GM18517 (cell line): Measurements from ENCODE around the gene COL26A1.
"Not testable (repeated sequence)": the region's sequence is repeated elsewhere in the genome, so short reads cannot be mapped to it uniquely, and the experiment has no call there.

ENCODE experiments used
- ATAC-seq: cut with Tn5 transposase; IDR thresholded peaks from one replicate; pipeline ENCODE4 v1.9.1; 2021; ENCODE audit warnings: mild to moderate bottlenecking, moderate library complexity; ENCODE audit not compliant: unreplicated experiment

The COL26A1 gene

DNA sequence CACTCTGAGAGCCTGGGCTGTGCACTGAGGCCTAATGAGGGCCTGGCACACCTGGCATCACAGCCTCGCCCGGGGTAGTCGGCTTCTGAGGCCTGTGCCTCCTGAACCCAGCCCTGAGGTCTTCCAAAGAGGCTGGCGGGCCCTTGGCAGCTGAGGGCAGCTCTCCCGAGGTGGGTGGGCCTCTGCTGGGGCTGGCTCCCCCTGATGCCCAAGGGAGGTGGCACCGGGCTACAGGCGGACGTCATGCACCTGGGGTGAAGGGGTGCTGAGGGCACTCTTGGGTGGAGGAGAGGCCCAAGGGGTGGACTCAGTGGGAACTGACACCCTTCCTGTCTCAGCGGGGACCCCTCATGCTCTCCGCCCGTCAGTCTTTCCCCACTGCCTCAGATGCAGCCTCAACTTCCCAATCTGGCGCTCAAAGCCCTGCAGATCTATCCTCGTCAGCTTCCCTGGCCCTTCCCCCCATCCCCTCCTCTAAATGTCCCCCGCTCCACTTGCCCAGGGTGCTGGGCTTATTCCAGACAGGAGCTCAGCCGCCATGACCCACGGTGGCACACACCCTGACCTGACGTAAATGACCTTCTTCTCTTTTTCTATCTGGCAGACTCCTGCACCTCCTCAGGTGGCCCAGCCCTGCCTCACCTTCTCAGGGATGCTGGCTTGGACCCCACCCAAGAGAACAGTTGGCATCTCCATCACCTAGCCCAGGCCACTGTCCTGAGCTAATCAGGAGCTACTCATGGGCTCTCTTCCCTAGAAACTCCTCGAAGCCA is 228.2 kb downstream of the COL26A1 start:
- no peak for ATAC-seq

DNA sequence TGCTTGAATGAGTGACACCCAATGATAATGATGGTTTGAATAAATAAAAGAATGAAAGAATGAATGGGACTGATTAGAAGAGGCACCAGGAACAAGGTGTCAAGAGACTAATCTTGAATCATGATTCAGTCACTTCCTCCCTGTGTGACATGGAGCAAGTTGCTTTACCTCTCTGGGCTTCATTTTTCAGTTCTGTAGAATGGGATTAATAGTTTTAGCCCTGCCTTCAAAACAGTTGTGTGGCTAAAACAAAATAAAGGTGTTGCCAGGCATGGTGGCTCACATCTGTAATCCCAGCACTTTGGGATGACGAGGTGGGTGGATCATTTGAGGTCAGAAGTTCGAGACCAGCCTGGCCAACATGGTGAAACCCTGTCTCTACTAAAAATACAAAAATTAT is 228.8 kb downstream of the COL26A1 start:
- no peak for ATAC-seq

DNA sequence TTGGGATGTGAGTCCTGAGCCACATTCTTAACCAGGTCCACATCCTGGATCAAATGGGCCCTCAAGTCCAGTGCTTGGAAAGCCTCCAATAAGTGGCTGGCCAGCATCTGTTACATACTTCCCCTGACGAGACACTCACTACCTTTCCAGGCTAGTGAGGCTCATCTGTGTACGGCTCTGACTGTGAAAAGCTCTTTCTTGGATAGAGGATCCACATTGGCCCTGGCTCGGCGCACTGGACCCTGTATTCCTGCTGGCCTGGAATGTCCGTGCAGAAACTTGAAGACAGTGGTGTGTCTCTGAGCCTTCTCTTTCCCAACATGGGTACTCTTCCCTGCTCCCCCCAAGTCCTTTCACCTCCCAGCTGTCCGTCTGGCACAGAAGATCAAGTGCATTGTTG is 230.9 kb downstream of the COL26A1 start:
- no peak for ATAC-seq

DNA sequence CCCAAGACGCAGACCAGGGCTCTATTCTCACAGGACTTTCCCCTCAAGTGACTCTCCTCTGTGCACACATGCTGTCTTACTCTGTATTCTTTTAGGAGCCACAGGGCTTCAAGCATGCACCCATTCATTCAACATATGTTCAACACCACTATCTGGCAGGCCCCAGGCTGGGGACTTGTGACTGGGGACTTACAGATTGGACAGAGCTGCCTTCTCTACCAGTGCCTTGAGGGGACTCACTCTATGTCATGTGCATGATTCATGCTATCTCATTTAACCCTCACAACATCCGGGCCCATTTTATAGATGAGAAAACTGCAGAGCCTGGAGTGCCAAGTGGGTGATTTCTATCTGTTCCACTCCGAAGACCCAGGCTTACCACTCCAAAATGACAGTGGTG is 232.1 kb downstream of the COL26A1 start:
- no peak for ATAC-seq

DNA sequence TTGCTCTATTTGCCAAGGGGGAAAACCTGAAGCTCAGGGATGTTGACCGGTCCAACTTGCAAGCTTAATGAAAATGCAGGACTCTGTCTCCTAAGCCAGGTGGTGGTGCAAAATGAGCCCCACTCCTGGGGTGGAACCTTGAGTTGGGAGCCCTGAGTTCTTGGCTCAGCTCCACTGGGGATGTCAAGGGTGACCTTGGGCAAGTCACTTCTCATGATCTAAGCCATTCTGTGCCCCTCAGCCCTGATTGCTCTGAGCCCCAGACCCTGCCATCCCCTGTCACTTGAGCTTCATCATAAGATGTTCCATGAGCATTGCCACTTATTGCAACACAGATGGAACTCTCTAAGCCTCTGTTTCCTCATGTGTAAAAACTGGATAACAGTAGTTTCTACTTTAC is 232.6 kb downstream of the COL26A1 start:
- no peak for ATAC-seq

DNA sequence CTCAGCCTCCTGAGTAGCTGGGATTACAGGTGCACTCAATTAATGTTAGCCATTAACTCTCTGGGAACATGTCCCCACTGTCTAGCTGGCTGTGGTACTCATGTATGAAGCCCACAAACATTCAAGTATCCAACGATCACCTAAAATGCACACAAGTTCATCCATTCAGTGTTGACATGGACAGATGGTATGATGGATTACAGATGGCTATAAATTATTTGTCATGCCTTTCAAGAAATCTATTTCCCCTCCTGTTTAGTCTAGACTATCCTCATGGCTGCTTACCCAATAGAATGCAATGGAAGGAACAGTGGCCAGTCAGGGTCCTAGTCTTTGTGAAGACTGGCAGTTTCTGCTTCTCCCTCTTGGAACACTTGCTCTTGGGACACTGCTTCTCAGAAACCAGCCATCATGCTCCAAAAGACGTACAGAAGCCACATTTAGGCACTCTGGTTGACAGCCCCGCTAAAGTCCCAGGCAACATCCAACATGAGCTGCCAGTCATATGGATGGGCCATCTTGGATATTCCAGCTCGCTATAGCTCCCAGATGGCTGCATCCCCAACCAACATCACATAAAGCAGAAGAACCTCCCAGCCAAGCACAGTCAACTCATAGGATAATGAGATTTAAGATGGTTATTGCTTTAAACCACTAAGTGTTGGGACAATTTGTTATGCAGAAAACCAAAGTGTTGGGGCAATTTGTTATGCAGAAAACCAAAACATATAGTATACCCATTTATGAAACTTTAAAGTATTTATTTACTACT is 233.3 kb downstream of the COL26A1 start:
- ATAC-seq = no peak

DNA sequence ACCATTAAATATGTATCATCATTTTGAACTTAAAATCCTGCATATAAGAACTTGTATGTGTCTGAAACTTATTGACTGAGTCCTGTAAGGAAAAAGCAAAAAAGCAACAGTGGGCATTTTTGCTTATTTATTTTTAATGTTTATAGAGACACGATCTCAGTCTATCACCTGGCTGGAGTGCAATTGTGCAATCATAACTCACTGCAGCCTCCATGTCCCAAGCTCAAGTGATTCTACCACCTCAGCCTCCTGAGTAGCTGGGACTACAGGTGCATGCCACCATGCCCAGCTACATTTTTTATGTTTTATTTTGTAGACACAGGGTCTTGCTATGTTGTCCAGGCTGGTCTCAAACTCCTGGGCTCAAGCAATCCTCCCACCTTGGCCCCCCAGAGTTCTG is 234.2 kb downstream of the COL26A1 start:
- ATAC-seq = no peak

DNA sequence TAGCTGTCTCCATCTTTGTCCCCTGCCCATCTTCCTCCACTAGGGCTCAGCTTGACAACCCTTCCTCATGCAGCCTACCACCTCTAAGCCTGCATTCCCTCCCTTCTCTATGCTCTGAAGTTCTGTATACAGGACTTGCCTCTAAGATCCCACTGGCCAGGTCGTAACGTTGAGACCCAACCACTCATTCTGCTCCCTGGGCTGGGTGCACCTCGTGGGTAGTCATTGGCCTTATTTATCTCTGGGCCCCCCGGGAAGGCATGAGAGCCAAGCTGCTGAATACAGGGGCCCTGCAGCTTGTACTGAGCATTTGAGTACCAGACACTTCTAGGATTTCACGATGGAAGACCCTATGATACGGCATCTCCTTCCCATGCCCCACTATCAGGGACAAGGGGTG is 235.3 kb downstream of the COL26A1 start:
- ATAC-seq = no peak

DNA sequence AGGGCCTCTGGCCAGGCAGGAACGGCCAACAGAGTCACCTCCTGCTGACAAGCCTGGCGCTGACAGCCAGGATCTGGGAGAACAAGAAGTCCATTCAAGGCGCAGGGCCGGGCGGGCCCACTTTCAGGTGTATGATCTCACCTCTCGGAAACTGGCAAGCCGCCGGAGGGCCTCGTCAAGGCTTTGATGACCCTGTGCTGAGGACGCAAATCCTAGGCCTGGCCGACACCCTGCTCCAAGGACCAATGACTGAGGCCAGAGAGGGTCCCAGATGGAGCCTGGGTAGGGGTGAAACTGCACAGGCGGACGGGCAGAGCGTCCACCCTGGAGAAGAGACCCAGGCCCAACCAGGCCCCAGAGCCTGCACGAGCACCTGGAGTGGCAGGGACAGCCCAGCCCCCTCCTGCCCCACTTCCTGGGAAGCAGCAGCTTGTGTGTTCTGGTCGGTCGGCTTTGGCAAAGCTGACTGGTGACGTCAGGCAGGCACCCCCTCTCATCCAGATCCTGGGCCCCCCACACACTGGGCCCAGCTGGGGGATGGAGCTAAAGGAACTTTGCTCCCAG is 235.8 kb downstream of the COL26A1 start:
- no peak for ATAC-seq

DNA sequence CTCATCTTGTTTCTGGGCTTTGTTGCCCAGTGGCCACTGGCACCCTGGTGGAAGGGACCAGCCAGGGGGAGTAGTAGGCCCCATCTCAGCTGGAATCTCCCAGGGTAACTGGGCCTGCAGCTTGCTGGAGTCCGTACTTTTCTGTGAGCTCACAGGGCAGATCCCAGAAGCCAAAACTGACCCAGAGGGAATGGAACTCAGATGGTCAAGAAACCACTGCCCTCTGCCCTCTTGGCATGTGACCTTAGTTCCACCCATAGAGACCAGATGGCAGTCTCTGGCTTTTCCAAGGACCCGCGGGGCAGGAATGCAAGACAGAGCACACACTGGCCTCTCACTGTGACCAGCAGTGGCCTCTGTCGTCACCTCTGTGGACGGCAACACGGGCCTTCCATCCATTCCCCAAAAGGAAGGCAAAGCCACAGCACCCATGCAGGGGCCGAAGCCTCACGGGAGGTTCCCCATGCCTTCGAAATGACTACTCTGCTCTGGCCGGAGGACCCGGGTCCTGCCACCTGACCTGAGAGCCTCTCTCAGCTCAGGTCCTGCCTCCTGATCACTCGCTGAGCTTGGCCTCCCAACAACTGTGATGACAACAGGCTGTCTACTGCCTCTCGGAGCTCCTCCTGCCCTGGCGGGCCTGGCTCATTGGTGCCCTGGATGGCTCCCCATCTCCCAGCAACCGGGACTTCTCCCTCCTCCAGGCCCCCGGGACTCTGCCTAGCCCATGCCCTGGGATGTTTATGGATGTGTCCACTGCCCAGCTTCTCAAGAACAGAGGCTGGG is 236.5 kb downstream of the COL26A1 start:
- no peak for ATAC-seq

DNA sequence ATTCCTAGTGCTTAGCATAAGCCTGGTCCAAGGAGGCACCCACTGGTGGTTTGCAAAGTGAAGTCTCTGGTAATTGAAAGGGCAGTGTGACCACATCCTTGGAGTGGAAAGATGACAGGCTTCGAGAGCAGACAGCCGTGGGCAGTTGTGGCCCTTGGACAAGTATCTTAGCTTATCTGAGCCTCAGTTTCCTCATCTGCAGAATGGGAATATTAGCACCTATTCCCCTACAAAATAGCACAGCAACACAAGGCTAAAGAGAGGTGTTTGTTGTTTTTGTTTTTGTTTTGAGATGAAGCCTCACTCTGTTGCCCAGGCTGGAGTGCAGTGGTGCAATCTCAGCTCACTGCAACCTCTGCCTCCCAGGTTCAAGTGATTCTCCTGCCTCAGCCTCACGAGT is 237.1 kb downstream of the COL26A1 start:
- ATAC-seq = no peak

DNA sequence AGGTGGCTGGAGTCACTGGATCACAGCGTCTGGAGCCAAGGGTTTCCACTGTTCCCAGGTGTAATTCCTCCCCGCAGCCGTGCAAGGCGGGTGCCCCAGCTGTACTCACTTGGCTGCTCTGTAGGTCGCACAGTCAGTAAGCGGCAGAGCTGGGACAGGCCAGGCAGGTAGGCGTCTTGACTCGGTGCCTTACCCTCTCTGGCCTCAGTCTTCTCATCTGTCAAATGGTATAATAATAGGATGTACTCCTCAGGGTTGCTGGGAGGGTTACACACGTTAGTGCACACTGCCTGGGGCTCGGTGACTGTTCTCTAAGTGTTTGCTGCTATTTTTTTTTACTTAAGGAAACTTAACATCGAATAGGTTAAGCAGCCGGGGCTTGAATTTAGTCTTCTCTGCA is 239.4 kb downstream of the COL26A1 start:
- no peak for ATAC-seq

DNA sequence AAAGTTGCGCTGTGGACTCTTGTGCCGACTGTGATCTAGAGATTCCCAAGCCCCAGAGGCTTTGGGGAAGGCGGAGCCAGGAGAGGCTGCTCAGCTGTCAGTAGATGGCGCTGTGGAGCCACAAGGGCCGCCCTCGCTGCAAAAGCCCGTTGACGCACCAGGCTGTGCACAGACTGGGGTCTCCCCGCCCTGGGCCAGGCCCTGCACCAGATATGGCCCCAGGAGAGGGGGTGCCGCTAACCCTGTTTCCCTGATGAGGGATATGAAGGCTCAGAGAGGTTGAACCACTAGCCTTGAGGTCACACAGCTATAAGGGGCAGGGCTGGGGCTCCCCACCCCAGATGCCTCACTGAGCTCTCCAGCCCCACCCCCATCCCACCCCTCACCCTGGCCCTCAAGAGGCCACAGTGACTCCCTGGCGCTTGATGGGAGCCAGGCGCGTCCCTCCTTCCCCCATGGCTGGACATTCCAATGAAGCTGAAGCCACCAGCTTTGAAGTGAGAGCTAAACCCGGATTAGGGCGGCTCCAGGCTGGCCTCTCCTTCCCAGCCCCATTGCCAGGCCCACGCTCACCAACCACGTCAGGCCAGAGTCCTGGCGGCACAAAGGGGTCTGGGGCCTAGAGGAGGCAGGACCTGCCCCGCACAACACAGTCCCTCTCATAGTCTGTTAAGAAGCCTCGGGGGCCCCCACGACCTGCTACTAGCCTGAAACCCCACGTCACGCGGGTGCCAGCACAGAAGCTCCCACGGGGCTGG is 240.0 kb downstream of the COL26A1 start:
- ATAC-seq = no peak

DNA sequence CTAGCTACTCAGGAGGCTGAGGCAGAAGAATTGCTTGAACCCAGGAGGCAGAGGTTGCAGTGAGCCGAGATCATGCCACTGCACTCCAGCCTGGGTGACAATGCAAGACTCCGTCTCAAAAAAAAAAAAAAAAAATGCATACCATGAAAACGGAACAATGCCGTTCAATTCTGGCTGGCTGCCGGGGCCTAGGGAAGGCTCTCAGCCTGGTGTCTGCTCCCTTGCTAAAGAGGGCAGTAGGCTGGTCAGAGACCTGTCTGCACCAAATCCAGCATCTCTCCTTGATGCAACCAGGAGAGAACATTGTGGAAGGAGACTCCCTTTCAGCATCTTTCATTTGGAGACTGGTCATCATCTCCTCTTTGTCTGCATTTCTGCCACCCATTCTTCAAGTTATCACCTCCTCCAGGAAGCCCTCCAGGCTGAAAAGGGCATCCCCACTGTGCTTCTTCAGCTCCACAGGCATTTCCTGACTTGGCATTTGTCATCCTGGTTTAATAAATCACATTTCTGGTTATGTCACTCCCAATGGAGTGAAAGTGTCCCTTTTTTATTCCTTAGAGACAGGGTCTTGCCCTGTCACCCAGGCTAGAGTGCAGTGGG is 241.8 kb downstream of the COL26A1 start:
- ATAC-seq = no peak

DNA sequence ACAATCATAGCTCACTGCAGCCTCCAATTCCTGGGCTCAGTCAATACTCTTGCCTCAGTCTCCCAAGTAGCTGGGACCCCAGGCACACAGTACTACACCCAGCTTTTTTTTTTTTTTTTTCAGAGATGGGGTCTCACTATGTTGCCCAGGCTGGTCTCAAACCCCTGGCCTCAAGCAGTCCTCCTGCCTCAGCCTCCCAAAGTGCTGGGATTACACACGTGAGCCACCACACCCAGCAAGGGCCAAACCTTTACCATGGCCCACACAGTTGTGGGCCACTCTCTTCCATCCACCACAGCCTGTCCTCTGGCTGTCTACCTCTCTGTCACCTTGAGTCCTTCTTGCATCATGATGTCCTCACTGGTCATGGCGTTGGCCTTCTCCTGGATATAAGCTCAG is 242.3 kb downstream of the COL26A1 start:
- ATAC-seq = not testable (repeated sequence)

DNA sequence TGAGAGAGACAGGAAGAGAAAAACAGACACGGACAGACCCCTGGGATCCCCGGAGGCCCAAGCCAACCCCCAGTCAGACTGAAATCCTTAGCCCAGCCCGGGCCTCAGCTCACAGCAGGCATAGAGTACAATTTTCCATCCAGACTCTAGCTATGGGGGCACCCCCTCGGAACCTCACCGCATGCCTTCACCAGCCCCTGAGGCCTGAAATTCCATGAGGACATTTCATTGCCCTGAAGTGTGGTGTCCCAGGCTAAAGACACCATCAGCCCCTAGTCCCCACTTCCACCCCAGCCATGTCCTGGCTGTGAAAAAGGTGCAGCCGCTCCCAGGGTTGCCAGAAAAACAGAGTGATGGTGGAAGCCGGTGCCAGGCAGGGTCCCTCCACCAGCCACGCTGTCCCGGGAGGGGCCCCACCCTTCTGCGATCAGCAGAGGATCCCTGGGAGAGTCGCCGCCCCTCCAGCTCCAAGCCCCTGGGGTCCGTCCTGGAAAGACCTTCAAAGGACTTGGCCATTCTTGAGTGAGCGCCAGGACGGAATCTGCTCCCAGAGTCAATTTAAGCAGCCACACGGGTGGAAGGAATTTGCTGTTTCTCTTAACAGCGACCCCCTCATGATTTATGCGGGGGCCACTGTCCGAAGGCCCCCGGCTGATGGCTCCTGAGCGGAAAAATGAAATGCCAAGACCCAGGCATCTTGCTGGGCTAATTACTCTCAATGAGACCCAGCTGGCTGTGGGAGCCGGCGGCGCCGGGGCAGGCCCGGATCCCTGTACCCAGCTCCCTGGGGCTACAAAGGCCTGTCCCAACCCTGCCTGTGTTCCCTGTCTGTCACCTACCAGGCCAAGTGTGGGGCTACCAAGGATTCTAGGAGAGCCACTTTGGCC is 243.2 kb downstream of the COL26A1 start:
- ATAC-seq = no peak

DNA sequence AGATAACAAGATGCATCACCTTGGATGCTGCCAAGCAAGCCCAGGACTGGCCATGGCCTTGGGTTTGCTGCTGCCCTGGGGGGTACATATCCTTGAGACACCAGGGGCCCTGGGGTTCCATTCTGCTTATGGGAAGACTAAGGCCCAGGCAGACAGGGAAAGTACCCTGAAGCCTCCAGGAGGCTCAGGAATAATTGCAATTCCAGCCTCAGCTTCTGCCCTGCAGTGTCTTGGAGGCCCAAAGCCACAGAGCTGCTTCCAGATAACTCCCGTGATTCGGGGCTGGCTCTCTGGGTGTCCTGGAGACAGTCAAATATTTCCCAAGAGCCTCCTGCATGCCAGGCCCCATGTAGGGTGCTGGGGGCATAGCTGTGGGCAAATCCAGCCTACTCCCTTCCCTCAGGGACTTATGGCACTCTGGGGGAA is 243.8 kb downstream of the COL26A1 start:
- ATAC-seq = no peak
